A673 (cell line): ENCODE data around the gene COL4A4.

Experiments used
- EZH2 ChIP-seq: fragments of 200-600 bp; sonication (generic); IDR thresholded peaks from 2 replicates; pipeline ENCODE4 v1.6.1; 2017; ENCODE audit warnings: borderline replicate concordance, low read depth, mild to moderate bottlenecking, mixed read lengths, antibody characterized with exemption, low read length; ENCODE audit not compliant: poor library complexity, severe bottlenecking
- TF ChIP-seq, protein P1 (sequence below): fragments of 300-800, 200-600 bp; sonication (generic); conservative IDR thresholded peaks from 2 replicates; pipeline ENCODE4 v1.5.1; 2017; ENCODE audit warnings: low read depth, mild to moderate bottlenecking, antibody characterized with exemption, low read length, moderate library complexity, mixed read lengths

GRCh38 chr2:227007148-227007547, 156.9 kb downstream of the COL4A4 start:
- TF ChIP-seq, protein P1, sequence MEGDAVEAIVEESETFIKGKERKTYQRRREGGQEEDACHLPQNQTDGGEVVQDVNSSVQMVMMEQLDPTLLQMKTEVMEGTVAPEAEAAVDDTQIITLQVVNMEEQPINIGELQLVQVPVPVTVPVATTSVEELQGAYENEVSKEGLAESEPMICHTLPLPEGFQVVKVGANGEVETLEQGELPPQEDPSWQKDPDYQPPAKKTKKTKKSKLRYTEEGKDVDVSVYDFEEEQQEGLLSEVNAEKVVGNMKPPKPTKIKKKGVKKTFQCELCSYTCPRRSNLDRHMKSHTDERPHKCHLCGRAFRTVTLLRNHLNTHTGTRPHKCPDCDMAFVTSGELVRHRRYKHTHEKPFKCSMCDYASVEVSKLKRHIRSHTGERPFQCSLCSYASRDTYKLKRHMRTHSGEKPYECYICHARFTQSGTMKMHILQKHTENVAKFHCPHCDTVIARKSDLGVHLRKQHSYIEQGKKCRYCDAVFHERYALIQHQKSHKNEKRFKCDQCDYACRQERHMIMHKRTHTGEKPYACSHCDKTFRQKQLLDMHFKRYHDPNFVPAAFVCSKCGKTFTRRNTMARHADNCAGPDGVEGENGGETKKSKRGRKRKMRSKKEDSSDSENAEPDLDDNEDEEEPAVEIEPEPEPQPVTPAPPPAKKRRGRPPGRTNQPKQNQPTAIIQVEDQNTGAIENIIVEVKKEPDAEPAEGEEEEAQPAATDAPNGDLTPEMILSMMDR: no peak
- TF ChIP-seq EZH2: no peak
